ENCODE data around the gene CHAF1B.
"Not testable (repeated sequence)": the region's sequence is repeated elsewhere in the genome, so short reads cannot be mapped to it uniquely, and the experiment has no call there.

Gene CHAF1B

DNA sequence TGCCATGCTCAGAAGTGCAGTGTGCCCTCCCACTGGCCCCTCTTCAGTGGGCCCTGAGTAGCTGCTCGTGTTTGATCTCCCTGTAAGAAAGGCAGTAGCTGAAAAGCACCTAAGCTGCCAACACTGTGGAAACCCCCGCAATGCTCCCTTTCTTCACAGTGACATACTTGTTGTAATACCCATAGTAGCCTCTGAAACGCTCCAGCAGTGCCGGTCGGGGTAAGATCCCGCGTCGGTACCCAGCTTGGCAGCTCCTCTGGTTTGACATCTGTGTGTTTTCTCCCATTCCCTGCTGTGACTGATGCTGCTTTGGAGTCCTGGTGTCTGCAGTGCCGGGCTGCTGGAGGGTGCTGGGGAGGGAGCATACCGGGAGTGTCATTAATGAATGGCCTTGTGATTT, 3.6 kb downstream of the CHAF1B start:
- DNase-seq, result no peak

DNA sequence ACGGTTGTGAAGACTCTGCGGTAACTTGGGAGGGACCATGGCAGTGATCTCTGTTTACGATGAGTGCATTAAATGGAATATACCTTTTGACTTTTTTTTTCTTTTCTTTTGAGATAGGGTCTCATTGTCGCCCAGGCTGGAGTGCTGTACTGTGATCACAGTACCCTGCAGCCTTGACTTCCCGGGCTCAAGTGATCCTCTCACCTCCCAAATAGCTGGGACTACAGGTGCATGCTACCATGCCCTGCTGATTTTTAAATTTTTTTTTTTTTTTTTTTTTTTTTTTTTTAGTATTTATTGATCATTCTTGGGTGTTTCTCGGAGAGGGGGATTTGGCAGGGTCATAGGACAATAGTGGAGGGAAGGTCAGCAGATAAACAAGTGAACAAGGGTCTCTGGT, 6.5 kb downstream of the CHAF1B start:
- not testable (repeated sequence) for DNase-seq

DNA sequence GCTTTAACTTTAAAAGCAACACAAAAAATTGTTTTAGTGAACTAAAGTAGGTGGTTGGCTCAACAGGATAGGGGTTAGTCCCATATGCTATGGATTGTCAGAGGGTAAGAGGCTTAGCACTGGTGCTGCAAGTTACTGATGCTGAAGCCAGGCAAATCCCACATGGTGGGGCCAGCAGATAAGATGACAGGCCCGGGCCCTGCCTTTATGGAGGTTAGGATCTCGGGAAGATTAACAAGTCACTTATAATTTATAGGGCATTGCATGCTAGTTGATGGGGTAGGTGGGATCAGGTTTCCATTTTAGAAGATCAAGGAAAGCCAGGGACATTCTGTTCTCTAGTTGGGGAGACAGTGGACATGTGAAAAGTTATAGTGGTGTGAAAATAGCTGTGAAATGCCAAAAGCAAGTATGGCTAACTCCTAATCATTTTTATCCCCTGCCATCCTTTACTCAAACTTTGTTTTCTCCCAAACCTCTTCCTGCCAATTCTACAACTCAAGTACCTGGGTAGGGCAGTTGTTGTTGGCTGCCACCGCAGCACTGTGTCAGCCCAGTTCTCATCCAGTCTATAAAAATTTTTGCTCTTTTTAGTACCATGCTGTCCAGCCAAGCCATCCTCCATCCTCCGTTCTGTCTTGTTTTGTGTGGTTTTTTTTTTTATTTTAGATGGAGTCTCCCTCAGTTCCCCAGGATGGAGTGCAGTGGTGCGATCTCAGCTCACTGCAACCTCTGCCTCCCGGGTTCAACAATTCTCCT, 10.3 kb downstream of the CHAF1B start:
- DNase-seq, result no peak

DNA sequence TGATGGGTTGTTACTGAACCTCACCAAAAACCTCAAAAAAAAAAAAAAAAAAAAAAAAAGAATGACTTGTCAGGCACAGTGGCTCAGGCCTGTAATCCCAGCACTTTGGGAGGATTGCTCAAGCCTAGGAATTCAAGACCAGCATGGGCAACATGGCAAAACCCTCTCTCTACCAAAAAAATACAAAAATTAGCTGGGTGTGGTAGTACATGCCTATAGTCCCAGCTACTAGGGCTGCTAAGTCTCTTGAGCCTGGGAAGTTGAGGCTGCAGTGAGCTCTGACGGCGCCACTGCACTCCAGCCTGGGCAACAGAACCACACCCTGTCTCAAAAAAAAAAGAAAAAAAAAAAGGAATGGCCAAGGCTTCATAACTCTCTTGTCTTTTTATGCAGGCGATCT, 11.1 kb downstream of the CHAF1B start:
- DNase-seq, result no peak

DNA sequence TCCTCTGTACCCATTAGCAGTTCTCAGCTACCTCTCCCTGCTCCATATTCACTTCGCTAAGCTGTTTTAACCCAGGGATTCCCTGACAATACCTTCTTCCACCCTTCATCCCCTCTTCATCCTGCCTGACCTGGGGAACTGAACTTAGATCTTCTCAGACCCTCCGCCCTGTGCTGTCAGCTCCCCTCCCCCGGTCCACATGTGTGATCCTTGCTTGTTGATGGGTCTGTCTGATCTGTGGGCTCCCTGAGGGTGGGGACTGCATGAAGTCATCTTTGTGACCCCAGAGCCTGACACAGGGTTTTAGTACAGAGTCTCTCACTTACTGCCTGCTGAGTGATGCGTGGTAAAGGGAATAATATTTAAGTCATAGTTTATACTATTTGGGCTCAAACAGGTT, 11.8 kb downstream of the CHAF1B start:
- no peak for DNase-seq

DNA sequence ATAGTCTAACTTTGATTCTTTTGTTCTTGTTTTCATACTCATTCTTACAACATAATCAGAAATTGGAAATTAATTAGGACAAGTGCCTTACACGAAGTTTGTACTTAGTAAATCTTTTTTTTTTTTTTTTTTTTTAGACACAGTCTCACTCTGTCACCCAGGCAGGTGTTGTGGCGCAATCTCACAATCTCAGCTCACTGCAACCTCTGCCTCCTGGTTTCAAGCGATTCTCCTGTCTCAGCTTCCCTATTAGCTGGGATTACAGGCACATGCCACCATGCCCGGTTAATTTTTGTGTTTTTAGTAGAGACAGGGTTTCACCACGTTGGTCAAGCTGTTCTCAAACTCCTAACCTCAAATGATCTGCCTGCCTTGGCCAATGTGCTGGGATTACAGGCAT, 12.4 kb downstream of the CHAF1B start:
- DNase-seq, result no peak

DNA sequence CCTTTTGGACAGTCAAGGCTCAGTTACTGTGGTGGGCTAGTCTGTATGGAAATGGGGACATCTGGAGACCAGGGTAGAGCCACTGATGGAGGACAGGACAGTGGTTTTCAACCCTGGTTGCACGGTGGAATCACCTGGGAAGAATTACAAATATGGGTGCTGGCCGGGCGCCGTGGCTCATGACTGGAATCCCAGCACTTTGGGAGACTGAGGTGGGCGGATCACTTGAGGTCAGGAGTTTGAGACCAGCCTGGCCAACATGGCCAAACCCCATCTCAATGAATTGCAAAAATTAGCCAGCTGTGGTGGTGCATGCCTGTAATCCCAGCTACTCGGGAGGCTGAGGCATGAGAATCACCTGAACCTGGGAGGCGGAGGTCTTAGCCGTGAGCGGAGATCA, 14.5 kb downstream of the CHAF1B start:
- DNase-seq, result not testable (repeated sequence)

DNA sequence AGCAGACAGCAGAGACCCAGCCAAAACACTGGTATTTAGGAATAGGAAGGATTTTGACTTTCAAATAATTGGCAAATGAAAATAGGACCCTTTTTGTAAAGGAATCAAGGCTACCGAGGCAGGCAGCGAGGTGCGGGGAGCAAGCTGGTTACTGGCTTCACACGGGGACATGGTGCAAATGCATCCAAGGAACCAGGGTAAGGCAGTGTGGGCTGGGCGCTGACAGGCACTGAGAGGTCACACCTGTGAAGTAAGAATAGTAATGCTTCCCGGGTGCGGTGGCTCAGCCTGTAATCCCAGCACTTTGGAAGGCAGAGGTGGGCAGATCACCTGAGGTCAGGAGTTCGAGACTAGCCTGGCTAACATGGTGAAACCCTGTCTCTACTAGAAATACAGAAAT, 15.5 kb downstream of the CHAF1B start:
- DNase-seq, result no peak

DNA sequence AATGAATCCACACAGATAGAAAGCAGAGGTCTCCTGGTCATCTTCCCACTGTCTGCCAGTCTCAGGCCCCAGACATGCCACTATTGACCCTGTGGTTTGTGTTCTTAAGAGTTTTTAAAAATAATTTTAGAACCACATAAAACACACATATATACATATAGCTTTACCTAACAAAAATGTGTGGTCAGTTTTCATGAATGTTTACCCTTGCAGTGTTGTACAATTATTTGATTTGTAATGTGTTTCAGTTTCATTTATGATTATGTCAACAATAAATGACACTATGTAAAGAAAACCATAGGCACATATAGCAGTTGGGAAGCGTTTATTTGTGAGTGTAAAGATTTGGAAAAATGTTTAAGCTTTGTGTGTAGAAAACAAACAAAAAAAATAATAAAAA, 17.1 kb downstream of the CHAF1B start:
- DNase-seq, result no peak

DNA sequence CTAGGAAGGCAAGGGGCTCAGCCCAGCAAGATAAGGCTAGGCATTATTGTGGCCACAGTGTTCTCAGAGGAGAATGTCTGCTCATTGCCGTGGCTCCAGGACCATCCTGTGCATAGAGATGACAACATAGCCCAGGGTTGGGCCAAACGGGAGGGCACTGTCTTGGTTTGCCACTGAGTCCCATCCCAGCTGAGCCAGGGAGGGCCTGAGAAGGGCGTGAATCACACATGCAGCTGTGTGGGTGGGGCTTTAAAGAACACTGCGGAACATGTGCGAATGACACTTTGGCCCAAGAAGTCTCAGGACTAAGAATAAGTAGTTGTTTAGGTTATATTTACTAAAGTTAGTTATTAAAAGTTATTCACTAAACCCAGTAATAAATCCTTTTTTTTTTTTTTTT, 18.5 kb downstream of the CHAF1B start:
- DNase-seq, result no peak

DNA sequence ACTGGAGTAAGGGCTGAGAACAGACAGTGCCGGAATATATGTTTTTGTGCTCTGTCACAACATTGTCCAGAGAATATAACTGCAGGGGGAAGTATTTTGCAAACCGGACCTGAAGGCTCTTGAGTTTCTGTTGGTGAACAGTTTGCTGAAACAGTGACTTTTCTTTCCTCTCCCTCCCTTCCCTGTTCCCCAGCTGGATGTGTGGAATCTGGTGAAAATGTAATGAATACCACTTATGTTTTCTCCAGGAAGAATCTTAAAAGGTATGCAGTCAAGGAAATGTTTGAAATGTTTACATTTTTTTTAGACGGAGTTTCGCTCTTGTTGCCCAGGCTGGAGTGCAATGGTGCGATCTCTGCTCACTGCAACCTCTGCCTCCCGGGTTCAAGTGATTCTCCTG, 23.4 kb downstream of the CHAF1B start:
- no peak for DNase-seq

DNA sequence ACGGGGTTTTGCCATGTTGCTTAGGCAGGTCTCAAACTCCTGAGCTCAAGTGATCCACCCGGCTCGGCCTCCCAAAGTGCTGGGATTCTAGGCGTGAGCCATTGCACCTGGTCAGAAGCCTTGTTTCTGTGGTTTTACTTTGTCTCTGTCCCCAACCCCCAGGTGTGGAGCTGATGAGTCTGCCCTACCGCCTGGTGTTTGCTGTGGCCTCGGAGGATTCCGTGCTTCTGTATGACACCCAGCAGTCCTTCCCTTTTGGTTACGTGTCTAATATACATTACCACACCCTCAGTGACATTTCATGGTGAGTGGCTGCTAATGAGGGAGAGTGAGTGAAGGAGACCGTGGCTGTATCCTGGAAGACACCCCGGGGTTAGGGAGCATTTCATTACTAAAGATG, 26.1 kb downstream of the CHAF1B start:
- DNase-seq, result no peak

DNA sequence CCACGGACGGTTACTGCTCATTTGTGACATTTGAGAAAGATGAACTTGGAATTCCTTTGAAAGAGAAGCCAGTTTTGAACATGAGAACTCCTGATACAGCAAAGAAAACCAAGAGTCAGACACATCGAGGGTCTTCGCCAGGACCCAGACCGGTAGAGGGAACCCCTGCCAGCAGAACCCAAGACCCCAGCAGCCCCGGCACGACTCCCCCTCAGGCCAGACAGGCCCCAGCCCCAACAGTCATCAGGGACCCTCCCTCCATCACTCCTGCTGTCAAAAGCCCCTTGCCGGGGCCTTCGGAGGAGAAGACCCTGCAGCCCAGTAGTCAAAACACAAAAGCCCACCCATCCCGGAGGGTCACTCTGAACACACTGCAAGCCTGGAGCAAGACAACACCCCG, 27.7 kb downstream of the CHAF1B start:
- DNase-seq, result no peak

DNA sequence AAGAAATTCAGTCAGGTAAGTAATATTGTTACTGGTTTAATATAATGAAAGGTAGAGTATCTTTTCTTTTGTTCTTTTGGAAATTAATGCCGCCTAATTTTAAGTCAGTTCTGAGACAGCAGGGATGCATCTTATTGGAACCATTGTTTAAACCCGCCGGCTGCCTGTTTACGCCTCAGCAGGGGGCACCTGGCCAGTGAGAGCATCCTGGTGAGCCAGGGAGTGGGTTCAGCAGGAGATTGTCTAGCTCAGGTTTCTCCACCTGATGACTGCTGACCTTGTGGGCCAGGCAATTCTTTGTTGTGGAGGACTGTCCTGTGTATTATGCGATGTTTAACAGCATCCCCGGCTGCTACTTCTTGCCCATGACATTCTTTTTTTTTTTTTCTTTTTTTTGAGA, 30.2 kb downstream of the CHAF1B start:
- no peak for DNase-seq

DNA sequence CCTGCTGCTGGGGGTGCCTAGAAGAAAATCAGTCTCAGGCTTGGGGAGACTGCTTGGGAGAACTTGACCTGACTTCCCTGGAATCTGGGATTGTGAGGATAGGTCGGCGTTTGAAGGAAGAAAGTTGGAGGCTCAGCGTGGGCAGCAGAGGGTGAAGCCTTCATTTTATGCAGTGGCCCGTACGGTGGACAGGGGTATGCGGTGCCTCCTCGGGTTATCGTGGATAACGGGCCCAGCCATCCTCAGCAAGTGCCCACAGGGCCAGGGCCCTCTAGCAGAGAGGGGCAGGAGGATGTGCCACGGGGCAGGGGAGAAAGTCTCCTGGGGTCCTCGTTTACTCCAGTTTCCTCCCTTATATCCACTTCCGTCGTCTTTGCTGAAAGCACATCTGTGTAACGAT, 34.0 kb downstream of the CHAF1B start:
- no peak for DNase-seq

DNA sequence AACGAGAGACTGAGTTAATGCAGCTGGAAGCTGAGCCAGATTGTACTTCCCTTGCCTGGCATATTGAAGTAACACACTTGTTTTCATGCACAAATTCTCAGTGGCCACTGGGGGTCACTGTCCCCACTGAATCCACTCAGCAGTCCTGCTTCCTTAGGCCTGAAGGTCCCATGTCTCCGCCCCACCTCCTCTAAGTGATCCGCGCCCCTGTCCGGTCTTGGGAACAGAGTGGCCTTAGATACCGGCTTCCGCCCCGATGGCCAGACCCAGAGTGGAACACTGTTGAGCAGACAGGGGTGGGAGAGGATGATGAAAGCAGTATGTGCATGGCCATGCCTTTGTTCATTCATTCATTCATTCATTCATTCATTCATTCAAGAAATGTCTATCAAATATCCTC, 34.8 kb downstream of the CHAF1B start:
- peak; percentile 73 to 86 for DNase-seq

DNA sequence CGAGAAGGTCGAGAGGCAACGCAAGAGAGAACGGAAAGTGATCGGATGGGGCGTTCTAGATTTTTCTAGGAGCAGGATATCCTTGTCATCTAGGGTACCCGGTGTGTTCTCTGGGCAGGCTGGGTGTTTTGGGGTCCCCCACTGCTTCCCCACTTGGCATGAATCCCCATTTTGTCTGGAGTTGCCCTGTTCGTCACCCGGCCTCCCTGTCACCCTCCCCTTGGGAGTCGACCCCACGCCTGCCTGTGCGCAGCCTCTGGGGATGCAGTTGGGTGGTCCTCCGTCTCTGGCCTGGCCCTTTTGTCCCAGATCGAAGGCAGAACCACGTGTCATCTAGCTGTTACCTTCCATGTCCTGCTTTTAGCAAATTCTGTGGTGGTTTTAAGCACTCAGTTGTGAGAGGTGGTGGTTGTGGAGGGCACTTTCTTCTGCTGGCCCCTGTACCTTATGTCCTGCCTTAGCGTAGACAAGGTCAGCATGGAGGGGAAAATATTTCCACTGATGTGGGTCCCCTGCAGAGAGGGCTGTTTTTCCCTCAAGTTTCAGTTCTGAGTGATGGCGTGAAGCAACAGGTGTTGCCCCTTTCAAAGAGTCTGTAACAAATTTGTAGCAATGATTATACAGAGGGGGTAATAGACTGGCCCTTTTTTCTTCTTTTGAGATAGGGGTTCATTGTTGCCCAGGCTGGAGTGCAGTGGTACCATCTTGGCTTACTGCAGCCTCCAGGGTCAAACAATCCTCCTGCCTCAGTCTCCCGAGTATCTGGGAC, 35.6 kb downstream of the CHAF1B start:
- no peak for DNase-seq

DNA sequence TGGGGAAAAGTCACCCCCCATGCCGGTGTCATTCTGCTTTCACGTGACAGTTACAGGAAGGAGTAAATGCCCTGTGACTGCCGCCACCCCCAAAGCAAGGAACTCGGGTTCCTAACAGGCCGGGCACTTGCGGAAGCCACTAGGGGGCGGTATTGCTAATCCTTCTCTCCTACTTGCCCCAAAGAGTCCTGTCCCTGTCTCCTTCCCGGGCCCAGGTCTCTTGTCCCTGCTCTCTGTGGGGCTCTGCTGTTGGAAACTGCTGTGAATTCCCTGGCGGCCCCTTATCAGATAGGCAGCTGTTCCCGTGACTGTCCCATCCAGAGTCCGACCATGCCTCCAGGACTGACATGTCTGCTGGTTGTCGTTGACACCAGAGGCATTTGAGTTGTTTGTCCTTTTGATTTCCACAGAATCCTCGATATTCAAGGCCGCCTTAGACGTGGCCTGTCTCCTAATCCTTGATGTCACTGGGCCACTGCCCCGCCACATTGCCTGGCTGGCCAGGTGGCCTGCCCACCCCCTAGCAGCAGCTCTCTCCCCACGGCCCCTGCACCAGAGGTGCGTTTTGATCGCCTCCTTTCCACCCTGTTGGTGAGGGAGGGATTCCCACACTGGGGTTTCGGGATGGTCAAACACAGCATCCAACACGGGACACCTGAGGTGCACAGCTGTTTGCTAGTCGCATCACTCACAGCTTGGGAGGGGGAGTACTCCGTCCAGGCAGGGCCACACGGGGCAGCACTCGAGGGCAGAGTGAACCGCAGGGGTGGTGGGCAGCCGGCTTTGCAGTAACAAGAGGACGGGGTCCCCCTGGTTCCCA, 37.3 kb downstream of the CHAF1B start:
- DNase-seq, result peak; percentile 72 to 81

DNA sequence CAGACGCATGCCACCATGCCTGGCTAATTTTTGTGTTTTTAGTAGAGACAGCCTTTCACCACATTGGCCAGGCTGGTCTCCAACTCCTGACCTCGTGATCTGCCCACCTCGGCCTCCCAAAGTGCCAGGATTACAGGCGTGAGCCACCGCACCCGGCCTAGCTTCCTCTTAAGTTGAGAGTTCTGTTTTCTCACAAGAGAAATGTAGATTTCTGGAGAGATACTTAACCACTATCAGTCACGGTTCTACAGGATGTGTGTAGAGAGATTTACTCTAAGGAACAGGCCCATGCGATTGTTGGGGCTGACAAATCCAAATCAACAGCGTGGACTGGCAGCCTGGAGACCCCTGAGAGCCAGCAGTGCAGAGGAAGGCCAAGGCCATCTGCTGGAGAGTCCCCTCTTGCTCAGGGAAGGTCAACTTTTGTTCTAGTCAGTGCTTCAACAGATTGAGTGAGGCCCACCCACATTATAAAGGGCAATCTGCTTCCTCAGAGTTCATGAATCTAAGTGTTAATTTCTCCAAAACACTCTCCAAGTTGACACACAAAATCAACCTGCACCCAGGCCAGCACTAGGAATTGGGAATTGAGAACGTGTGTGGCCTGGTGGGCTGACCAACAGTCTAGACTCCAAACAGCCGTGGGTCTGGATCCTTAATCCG, 38.7 kb downstream of the CHAF1B start:
- peak; percentile 53 to 58 for DNase-seq

DNA sequence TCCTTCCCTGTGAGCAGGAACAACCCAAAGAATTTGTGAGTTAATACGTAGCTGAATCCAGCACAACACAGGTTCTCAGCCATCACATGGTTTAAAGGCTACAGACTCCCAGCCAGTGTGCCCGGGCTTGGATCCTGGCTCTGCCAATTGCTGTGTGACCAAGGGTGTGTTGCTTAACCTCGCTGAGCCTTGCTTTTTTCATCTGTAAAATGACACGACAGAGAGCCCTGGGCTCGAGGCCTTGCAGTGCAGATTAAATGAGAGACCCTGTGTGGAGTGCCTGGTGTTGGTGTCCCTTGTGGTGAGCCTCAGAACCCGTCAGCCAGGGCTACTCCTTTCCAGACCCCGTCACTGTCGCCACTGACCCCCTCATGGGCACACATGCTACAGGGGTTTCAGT, 39.4 kb downstream of the CHAF1B start:
- DNase-seq, result no peak

DNA sequence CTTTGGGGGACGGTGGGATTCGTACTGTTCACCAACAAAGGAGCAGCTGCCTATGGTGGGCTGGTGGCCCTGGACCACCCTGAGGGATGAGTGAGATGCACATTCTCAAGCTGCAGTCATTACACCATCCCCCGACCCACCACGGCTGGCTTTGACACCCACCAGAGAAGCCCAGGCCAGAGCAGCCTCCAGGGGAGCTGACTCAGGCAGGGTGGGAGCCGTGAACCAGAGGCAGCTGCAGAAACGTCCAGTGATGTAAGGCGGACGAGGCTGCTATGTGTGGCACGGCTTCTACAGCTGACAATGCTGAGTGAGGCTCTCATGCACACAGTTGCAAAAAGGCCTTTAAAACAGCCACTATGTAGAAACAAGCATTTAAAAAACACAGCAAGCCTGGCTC, 40.1 kb downstream of the CHAF1B start:
- no peak for DNase-seq

DNA sequence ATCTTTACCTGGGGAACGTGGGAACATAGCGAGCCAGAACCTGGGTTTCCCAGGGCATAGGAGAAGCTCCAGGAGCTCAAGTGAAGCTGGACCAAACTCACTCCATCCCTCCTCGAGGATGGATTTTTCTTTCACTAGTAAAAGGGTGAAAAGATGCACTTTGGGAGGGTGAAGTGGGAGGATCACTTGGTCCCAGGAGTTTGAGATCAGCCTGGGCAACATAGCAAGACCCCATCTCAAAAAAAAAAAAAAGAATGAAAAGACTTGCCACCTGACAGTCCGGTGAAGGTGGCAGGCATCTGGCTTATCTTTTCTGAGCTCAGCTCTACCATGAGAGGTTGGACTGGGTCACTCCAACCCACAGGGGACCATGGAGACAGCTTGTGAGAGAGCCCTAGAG, 42.3 kb downstream of the CHAF1B start:
- no peak for DNase-seq

Data from inflammatory macrophage (primary cell).